CD14-positive monocyte (primary cell): ENCODE results near the gene RASSF6. TPM values are rescaled to one million over a fixed set of nuclear protein-coding genes. Genes with fewer than 3 reads are reported as not detected.

ENCODE experiments used
- DNase-seq, 3 donors: peaks; one replicate each; pipeline ENCODE4 v3.0.0-alpha.2; 2011 to 2022
- H2AFZ ChIP-seq: 2 replicates; pipeline ENCODE4 v1.6.0; 2012; ENCODE audit warnings: mild to moderate bottlenecking, low read depth, low read length, inconsistent platforms; ENCODE audit not compliant: insufficient read depth, poor library complexity, severe bottlenecking
- H3K27ac ChIP-seq, 2 donors: 1 replicate in 1 of 2; 2 replicates in 1 of 2; pipeline ENCODE4 v1.5.1; 2012 to 2013; ENCODE audit warnings: low read length in 2 of 2, control low read depth in 1 of 2, inconsistent platforms in 1 of 2, low read depth in 1 of 2, mild to moderate bottlenecking in 1 of 2
- H3K27me3 ChIP-seq, 2 donors: one replicate each; pipeline versions ENCODE4 v1.6.0 to v1.6.1; 2011 to 2013; ENCODE audit warnings: low read length in 2 of 2; ENCODE audit not compliant: control insufficient read depth in 2 of 2, insufficient read depth in 2 of 2
- H3K36me3 ChIP-seq, 2 donors: replicated peaks in 1 of 2; 1 replicate in 1 of 2; 2 replicates in 1 of 2; pipeline versions ENCODE4 v1.5.1 to v1.6.1; 2012 to 2013; ENCODE audit warnings: low read length in 2 of 2, control low read depth in 1 of 2, inconsistent platforms in 1 of 2, mild to moderate bottlenecking in 1 of 2; ENCODE audit not compliant: insufficient read depth in 2 of 2, control insufficient read depth in 1 of 2
- H3K4me1 ChIP-seq, 2 donors: 1 replicate in 1 of 2; 2 replicates in 1 of 2; pipeline versions ENCODE4 v1.5.1 to v1.6.1; 2012 to 2013; ENCODE audit warnings: low read length in 2 of 2, control low read depth in 1 of 2, inconsistent platforms in 1 of 2, mild to moderate bottlenecking in 1 of 2, moderate library complexity in 1 of 2; ENCODE audit not compliant: insufficient read depth in 2 of 2, control insufficient read depth in 1 of 2
- H3K4me2 ChIP-seq: replicated peaks from 2 replicates; pipeline ENCODE3; 2012; ENCODE audit warnings: low read length, moderate library complexity, mild to moderate bottlenecking; ENCODE audit not compliant: poor library complexity, severe bottlenecking; ENCODE audit errors: extremely low read depth
- H3K4me3 ChIP-seq, 3 experiments: fragments of 200-600 bp in 1 of 3; sonication (generic) in 1 of 3; replicated peaks in 1 of 3; 1 replicate in 2 of 3; 2 replicates in 1 of 3; pipeline ENCODE4 v1.5.1; 2011 to 2013; ENCODE audit warnings: low read length in 3 of 3, mild to moderate bottlenecking in 3 of 3, control low read depth in 2 of 3, low read depth in 2 of 3, inconsistent platforms in 1 of 3, moderate library complexity in 1 of 3
- H3K79me2 ChIP-seq: 2 replicates; pipeline ENCODE4 v1.6.0; 2012; ENCODE audit warnings: mild to moderate bottlenecking, control low read depth, inconsistent platforms, low read length, moderate library complexity; ENCODE audit not compliant: insufficient read depth
- H3K9ac ChIP-seq: 2 replicates; pipeline ENCODE4 v1.6.0; 2017; ENCODE audit warnings: low read length, mild to moderate bottlenecking; ENCODE audit not compliant: insufficient read depth, poor library complexity, severe bottlenecking
- H3K9me3 ChIP-seq, 2 donors: replicated peaks in 1 of 2; 1 replicate in 1 of 2; 2 replicates in 1 of 2; pipeline versions ENCODE4 v1.5.1 to v1.6.1; 2012 to 2013; ENCODE audit warnings: low read length in 2 of 2, control low read depth in 1 of 2; ENCODE audit not compliant: control insufficient read depth in 1 of 2, insufficient read depth in 1 of 2
- H4K20me1 ChIP-seq: 2 replicates; pipeline ENCODE4 v1.6.0; 2012; ENCODE audit warnings: mild to moderate bottlenecking, low read length, control low read depth, moderate library complexity; ENCODE audit not compliant: insufficient read depth
- H3K27ac Mint-ChIP-seq, 7 donors: one replicate each; pipeline ENCODE4 v1.8.0; 2020; ENCODE audit warnings: mild to moderate bottlenecking in 7 of 7, mixed read lengths in 7 of 7, moderate library complexity in 6 of 7, inconsistent platforms in 2 of 7
- H3K27me3 Mint-ChIP-seq, 3 donors: one replicate each; pipeline ENCODE4 v1.8.0; 2021 to 2022; ENCODE audit warnings: low read depth in 3 of 3, mild to moderate bottlenecking in 3 of 3, mixed read lengths in 3 of 3, moderate library complexity in 3 of 3, inconsistent platforms in 1 of 3
- H3K36me3 Mint-ChIP-seq, 2 donors: one replicate each; pipeline ENCODE4 v1.8.0; 2020; ENCODE audit warnings: mixed read lengths in 2 of 2, inconsistent platforms in 1 of 2, mild to moderate bottlenecking in 1 of 2
- H3K4me1 Mint-ChIP-seq: one replicate; pipeline ENCODE4 v1.8.0; 2020; ENCODE audit warnings: mild to moderate bottlenecking, mixed read lengths
- H3K4me3 Mint-ChIP-seq, 2 donors: one replicate each; pipeline ENCODE4 v1.8.0; 2020; ENCODE audit warnings: mild to moderate bottlenecking in 2 of 2, mixed read lengths in 2 of 2, moderate library complexity in 1 of 2
- H3K9me3 Mint-ChIP-seq, 7 donors: one replicate each; pipeline ENCODE4 v1.8.0; 2020 to 2022; ENCODE audit warnings: mixed read lengths in 7 of 7, mild to moderate bottlenecking in 6 of 7, moderate library complexity in 6 of 7, inconsistent platforms in 2 of 7
- WGBS: methylation state at CpG from one replicate; pipeline ENCODE4 v1.1.5; 2013; ENCODE audit warnings: missing lambda C conversion rate; ENCODE audit not compliant: insufficient coverage; 5-methylcytosine and 5-hydroxymethylcytosine counted together
- intact Hi-C, 2 donors: fragments of 100-400 bp; cut with micrococcal nuclease; formaldehyde crosslinking; loops; one replicate each; pipeline versions ENCODE4 v1.15.0 to v1.15.1; 2023
- polyA plus RNA-seq, 3 donors: library from polyadenylated mRNA; depleted of rRNA in 1 of 3; unstranded in 2 of 3; stranded (reverse) in 1 of 3; fragments of 300-500 nt in 2 of 3; fragments of >200 nt in 1 of 3; fragmentation: Illumina TruSeq in 2 of 3; gene quantifications; 1 replicate in 2 of 3; 2 replicates in 1 of 3; pipeline ENCODE4 v1.2.3, GENCODE V29; 2012 to 2021
- TF ChIP-seq, protein P1 (sequence below): fragments of 200-600 bp; IDR thresholded peaks from one replicate; pipeline ENCODE4 v1.8.0; 2022; ENCODE audit warnings: antibody characterized with exemption, mild to moderate bottlenecking

Gene RASSF6
- polyA plus RNA-seq, 3 donors = not detected

DNA sequence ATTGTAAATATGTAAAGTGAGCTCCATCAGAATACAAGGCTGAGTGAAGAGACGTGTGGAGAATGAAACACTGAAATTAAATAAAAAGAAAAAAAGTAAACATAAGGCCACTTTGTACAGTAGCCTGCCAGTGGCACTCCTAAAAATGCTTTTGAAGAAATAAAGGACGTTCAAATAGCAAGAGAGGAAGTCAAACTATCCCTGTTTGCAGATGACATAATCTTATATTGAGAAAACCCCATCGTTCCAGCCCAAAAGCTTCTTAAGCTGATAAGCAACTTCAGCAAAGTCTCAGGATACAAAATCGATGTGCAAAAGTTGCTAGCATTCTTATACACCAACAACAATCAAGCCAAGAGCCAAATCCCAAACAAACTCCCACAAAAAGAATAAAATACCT, 24.2 kb downstream of the RASSF6 start:
- no peaks in the 10 kb centered on the region for H4K20me1 ChIP-seq
- TF ChIP-seq, protein P1, sequence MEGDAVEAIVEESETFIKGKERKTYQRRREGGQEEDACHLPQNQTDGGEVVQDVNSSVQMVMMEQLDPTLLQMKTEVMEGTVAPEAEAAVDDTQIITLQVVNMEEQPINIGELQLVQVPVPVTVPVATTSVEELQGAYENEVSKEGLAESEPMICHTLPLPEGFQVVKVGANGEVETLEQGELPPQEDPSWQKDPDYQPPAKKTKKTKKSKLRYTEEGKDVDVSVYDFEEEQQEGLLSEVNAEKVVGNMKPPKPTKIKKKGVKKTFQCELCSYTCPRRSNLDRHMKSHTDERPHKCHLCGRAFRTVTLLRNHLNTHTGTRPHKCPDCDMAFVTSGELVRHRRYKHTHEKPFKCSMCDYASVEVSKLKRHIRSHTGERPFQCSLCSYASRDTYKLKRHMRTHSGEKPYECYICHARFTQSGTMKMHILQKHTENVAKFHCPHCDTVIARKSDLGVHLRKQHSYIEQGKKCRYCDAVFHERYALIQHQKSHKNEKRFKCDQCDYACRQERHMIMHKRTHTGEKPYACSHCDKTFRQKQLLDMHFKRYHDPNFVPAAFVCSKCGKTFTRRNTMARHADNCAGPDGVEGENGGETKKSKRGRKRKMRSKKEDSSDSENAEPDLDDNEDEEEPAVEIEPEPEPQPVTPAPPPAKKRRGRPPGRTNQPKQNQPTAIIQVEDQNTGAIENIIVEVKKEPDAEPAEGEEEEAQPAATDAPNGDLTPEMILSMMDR = no peak
- no CpG with 5 or more reads among the region's 4 CpGs for WGBS
- no peak overlapping the region for H3K27ac ChIP-seq
- H3K27ac Mint-ChIP-seq = no peak overlapping the region
- H3K4me2 ChIP-seq = no peak overlapping the region
- H3K9me3 Mint-ChIP-seq = peaks cover 0 to 3% (median 0%) of the 10 kb centered on the region in 7 donors
- peak overlapping the region in 1 of 2 donors; percentile 40 for H3K4me3 Mint-ChIP-seq
- no peak overlapping the region for H3K4me3 ChIP-seq
- H2AFZ ChIP-seq = no peak overlapping the region
- no peaks in the 10 kb centered on the region for H3K36me3 Mint-ChIP-seq
- H3K27me3 ChIP-seq = no peaks in the 10 kb centered on the region
- H3K9ac ChIP-seq = no peak overlapping the region
- no peak for DNase-seq
- intact Hi-C loops = no loop called here
- peaks cover 7% of the 10 kb centered on the region for H3K4me1 Mint-ChIP-seq
- H3K36me3 ChIP-seq = no peaks in the 10 kb centered on the region
- no peaks in the 10 kb centered on the region for H3K27me3 Mint-ChIP-seq
- H3K9me3 ChIP-seq = no peaks in the 10 kb centered on the region
- H3K4me1 ChIP-seq = no peaks in the 10 kb centered on the region
- H3K79me2 ChIP-seq = no peaks in the 10 kb centered on the region

DNA sequence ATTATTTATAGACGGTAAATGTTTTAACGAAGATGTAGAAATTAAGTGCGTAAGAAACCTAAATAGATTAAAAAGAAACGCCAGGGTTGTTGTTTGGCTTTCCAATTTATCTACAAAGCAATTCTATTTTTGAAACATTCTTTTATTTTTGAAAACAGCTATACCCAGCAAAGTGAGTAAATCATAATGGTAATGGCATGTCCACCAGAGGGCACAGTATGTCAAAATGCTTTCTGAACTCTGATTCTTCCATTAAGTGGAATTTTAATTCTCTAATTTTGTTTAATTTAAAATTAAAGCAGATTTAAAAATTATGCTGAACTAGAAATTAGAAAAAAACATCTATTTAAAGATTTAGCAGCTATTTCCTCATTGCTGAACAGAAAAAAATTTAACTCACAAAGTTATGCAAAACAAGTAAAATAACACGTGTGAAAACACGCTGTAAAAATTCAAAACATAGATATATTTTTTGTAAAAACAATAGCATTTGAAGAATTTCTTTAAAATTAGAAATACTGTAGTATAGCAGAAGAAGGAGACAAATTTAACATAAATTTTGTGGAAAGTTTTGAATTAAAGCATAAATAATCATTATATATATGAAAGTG, 26.5 kb downstream of the RASSF6 start:
- no peak overlapping the region for H3K27ac Mint-ChIP-seq
- H3K9me3 Mint-ChIP-seq = peaks cover 0 to 3% (median 0%) of the 10 kb centered on the region in 7 donors
- Histone ChIP-seq H3K4me1 (no peaks in the 10 kb centered on the region), H2AFZ (no peak overlapping the region), H3K9ac (no peak overlapping the region), H3K36me3 (no peaks in the 10 kb centered on the region), H3K4me3 (no peak overlapping the region), H3K9me3 (no peaks in the 10 kb centered on the region), H4K20me1 (no peaks in the 10 kb centered on the region), H3K79me2 (no peaks in the 10 kb centered on the region), H3K27me3 (no peaks in the 10 kb centered on the region), H3K27ac (no peak overlapping the region), H3K4me2 (no peak overlapping the region)
- TF ChIP-seq, protein P1 = peak; percentile 27
- no peaks in the 10 kb centered on the region for H3K27me3 Mint-ChIP-seq
- peaks cover 12% of the 10 kb centered on the region for H3K4me1 Mint-ChIP-seq
- no peaks in the 10 kb centered on the region for H3K36me3 Mint-ChIP-seq
- no peak overlapping the region for H3K4me3 Mint-ChIP-seq
- intact Hi-C loops = no loop called here
- no CpG with 5 or more reads among the region's 6 CpGs for WGBS
- DNase-seq = no peak
